ENCODE results near the gene SPNS1. TPM values are rescaled to one million over a fixed set of nuclear protein-coding genes. Genes with fewer than 3 reads are reported as not detected.

Gene SPNS1
- total RNA-seq, 1 experiment from 2014 or later = 72.0 TPM

- Histone ChIP-seq H3K4me3 (no peak within 1 kb of the TSS), H3K27me3 (ENCODE audit: insufficient read depth, low read depth) (no peaks in the 10 kb centered on the region), H3K9me2 (ENCODE audit: insufficient read depth) (no peaks in the 10 kb centered on the region), H3K9me3 (ENCODE audit: insufficient read depth, low read depth) (no peaks in the 10 kb centered on the region), H3K27ac (no peak within 1 kb of the TSS), H3K4me1 (replicated peaks; ENCODE audit: insufficient read depth) (no peaks in the 10 kb centered on the region), H2AFZ (no peak within 1 kb of the TSS), H3K79me2 (ENCODE audit: low read depth) (no peaks in the 10 kb centered on the region), H3K36me3 (ENCODE audit: low read depth) (peaks cover 13% of the 10 kb centered on the region), H3K4me2 (no peak within 1 kb of the TSS), H3F3A (ENCODE audit: insufficient read depth, low read depth) (no peaks in the 10 kb centered on the region; the same call in 1 of the 2 replicates), H4K20me1 (ENCODE audit: insufficient read depth) (no peaks in the 10 kb centered on the region)
- intact Hi-C loops (cut with micrococcal nuclease; ENCODE audit: unreplicated experiment) = no loop called here
- no peak for DNase-seq
- ChIA-PET CTCF (no interaction called here), POLR2A (ENCODE audit: unreplicated experiment) (no interaction called here)
- no TSS peak for BruUV-seq (replicated peaks)
- TF ChIP-seq EZH2 (IDR thresholded peaks at IDR 0.05; ENCODE audit: low read depth) = no peak
- TF ChIP-seq, protein P1, sequence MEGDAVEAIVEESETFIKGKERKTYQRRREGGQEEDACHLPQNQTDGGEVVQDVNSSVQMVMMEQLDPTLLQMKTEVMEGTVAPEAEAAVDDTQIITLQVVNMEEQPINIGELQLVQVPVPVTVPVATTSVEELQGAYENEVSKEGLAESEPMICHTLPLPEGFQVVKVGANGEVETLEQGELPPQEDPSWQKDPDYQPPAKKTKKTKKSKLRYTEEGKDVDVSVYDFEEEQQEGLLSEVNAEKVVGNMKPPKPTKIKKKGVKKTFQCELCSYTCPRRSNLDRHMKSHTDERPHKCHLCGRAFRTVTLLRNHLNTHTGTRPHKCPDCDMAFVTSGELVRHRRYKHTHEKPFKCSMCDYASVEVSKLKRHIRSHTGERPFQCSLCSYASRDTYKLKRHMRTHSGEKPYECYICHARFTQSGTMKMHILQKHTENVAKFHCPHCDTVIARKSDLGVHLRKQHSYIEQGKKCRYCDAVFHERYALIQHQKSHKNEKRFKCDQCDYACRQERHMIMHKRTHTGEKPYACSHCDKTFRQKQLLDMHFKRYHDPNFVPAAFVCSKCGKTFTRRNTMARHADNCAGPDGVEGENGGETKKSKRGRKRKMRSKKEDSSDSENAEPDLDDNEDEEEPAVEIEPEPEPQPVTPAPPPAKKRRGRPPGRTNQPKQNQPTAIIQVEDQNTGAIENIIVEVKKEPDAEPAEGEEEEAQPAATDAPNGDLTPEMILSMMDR (conservative IDR thresholded peaks at IDR 0.05) = no peak
These were observed 10.1 kb downstream of the SPNS1 start, which contains the start of gene LAT for GRCh38 chr16:28984619-28985135. TSS of gene LAT (plus strand) at chr16:28985052. CDS start at chr16:28985418, 366 bp downstream.

GRCh38 chr16:28985211-28986041, 10.8 kb downstream of the SPNS1 start:
- no peak overlapping the region for H2AFZ ChIP-seq
- ChIA-PET CTCF (no interaction called here), POLR2A (ENCODE audit: unreplicated experiment) (no interaction called here)
- H3K4me3 ChIP-seq = no peak overlapping the region
- DNase-seq = no peak
- no peak overlapping the region for H3K4me2 ChIP-seq
- TF ChIP-seq EZH2 (IDR thresholded peaks at IDR 0.05; ENCODE audit: low read depth) = no peak
- TF ChIP-seq, protein P1 (conservative IDR thresholded peaks at IDR 0.05) = no peak
- H3K36me3 ChIP-seq (ENCODE audit: low read depth) = peaks cover 13% of the 10 kb centered on the region
- H3K27me3 ChIP-seq (ENCODE audit: insufficient read depth, low read depth) = no peaks in the 10 kb centered on the region
- H3F3A ChIP-seq (ENCODE audit: insufficient read depth, low read depth) = no peaks in the 10 kb centered on the region; the same call in 1 of the 2 replicates
- H3K79me2 ChIP-seq (ENCODE audit: low read depth) = no peaks in the 10 kb centered on the region
- no peaks in the 10 kb centered on the region for H4K20me1 ChIP-seq (ENCODE audit: insufficient read depth)
- H3K9me2 ChIP-seq (ENCODE audit: insufficient read depth) = no peaks in the 10 kb centered on the region
- H3K27ac ChIP-seq = no peak overlapping the region
- BruUV-seq (replicated peaks) = no TSS peak
- no peaks in the 10 kb centered on the region for H3K9me3 ChIP-seq (ENCODE audit: insufficient read depth, low read depth)
- H3K4me1 ChIP-seq (replicated peaks; ENCODE audit: insufficient read depth) = no peaks in the 10 kb centered on the region
- intact Hi-C loops (cut with micrococcal nuclease; ENCODE audit: unreplicated experiment) = no loop called here

- H3K4me2 ChIP-seq = no peak overlapping the region
- no peak overlapping the region for H3K27ac ChIP-seq
- H3K4me3 ChIP-seq = no peak overlapping the region
- no peaks in the 10 kb centered on the region for H3K4me1 ChIP-seq (replicated peaks; ENCODE audit: insufficient read depth)
- BruUV-seq (replicated peaks) = no TSS peak
- H3K9me3 ChIP-seq (ENCODE audit: insufficient read depth, low read depth) = no peaks in the 10 kb centered on the region
- no peaks in the 10 kb centered on the region for H3K27me3 ChIP-seq (ENCODE audit: insufficient read depth, low read depth)
- POLR2A ChIA-PET (ENCODE audit: unreplicated experiment) = no interaction called here
- DNase-seq = no peak
- no peaks in the 10 kb centered on the region for H3K9me2 ChIP-seq (ENCODE audit: insufficient read depth)
- CTCF ChIA-PET = no interaction called here
- peaks cover 8% of the 10 kb centered on the region for H3K36me3 ChIP-seq (ENCODE audit: low read depth)
- no peaks in the 10 kb centered on the region; the same call in 1 of the 2 replicates for H3F3A ChIP-seq (ENCODE audit: insufficient read depth, low read depth)
- H4K20me1 ChIP-seq (ENCODE audit: insufficient read depth) = no peaks in the 10 kb centered on the region
- H2AFZ ChIP-seq = no peak overlapping the region
- TF ChIP-seq EZH2 (IDR thresholded peaks at IDR 0.05; ENCODE audit: low read depth) = no peak
- TF ChIP-seq, protein P1 (conservative IDR thresholded peaks at IDR 0.05) = no peak
- H3K79me2 ChIP-seq (ENCODE audit: low read depth) = no peaks in the 10 kb centered on the region
- intact Hi-C loops (cut with micrococcal nuclease; ENCODE audit: unreplicated experiment) = no loop called here
These were observed 11.5 kb downstream of the SPNS1 start for GRCh38 chr16:28986046-28986445.

Data from PC-9 (cell line).